Inflammatory macrophage treated with lipopolysaccharide for 4 hours (primary cell): ENCODE results near the gene ZFPL1.

Experiments used
- DNase-seq: peaks from one replicate; pipeline ENCODE4 v3.0.0-alpha.2; 2020

ZFPL1 gene

GRCh38 chr11:65083834-65084597, at the start of gene ZFPL1, which contains the start of gene CDCA5:
Gene ZFPL1 (plus strand): TSS chr11:65084222. CDS start chr11:65084699, 477 bp downstream.
Gene CDCA5 (minus strand): TSS chr11:65084040. CDS start chr11:65083978, 62 bp downstream.
- peak; percentile 97 for DNase-seq

- no peak for DNase-seq
These were observed 49.6 kb upstream of the ZFPL1 start for GRCh38 chr11:65034423-65034822.

DNA sequence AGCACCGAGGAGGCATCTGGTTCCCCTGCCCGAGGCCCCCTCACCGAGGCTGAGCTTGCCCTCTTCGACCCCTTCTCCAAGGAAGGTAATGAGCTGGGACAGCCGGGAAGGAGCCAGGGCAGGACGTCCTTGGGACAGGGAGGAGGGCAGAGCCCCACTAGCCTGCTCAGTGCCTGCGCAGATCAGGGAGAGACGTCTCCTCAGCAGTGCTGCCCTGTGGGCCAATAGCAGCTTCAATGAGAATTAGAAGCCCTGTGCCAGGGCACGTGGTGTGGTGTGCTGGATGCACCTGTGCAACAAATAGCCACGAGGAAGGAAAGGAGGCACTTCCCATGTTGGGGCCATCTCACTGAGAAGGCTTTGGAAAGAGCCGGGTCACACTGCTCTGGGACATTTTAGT, 48.4 kb upstream of the ZFPL1 start:
- DNase-seq, result no peak

GRCh38 chr11:65036931-65037330, 47.1 kb upstream of the ZFPL1 start:
- DNase-seq, result no peak

DNA sequence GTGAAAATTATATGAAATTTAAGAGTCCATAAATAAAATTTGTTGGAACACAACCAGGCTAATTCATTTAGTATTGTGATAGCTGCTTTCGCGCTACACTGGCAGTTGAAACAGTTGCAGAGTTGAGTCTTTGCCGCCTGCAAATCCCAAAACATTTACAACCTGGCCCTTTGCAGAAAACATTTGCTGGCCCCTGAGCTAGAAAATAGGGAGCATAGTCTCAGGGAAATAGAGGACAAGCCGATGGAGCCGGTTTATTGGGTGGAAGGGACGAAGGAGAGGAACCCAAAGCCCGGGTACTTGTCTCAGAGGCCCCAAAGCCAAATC, 43.5 kb upstream of the ZFPL1 start:
- no peak for DNase-seq

- DNase-seq, result peak; percentile 90
These were observed 43.0 kb upstream of the ZFPL1 start, which contains the start of gene SAC3D1 for GRCh38 chr11:65040847-65041622. Gene SAC3D1 (plus strand): TSS chr11:65041210. CDS start chr11:65041293, 83 bp downstream.

- DNase-seq, result no peak
These were observed 41.1 kb upstream of the ZFPL1 start for GRCh38 chr11:65042891-65043290.

- DNase-seq, result peak; percentile 83
These were observed 40.0 kb upstream of the ZFPL1 start for GRCh38 chr11:65043881-65044501.

GRCh38 chr11:65045061-65045460, 39.0 kb upstream of the ZFPL1 start:
- no peak for DNase-seq

DNA sequence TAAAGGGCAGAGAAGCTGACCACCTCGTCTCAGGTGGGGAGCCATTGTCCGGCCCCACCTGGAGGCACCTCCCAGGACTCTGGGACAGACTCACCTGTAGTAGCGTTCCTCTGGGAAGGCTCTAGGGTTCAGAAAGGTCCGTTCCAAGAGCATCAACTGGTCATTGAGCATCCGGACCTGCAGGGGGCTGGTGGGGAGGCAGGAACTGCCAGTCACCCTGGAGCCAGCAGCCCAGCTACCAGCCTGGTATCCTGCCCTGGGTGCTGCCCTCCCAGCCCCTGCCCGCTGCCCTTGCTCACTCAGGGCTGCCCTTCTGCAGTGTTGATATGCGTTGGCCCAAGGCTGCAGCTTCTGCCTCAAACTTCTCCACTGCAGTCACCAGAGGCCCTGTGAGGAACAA, 38.3 kb upstream of the ZFPL1 start:
- DNase-seq, result no peak

GRCh38 chr11:65047581-65048422, 36.2 kb upstream of the ZFPL1 start:
- no peak for DNase-seq

DNA sequence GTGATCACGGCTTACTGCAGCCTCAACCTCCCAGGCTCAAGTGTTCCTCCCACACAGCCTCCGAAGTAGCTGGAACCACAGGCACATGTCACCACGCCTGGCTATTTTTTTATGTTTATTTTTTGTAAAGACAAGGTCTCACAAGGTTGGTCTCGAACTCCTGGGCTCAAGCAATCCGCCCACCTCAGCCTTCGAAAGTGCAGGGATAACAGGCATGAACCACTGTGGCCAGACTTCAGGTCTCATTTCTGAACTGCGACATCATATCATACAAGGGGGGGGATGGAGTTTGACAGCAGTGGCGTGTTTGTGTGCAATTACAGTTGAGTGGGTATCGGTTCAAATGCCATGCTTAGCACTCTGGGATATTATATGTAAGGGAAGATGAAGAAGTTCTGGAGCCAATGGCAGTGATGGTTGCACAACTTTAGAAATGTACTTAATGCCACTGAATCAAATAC, 32.6 kb upstream of the ZFPL1 start:
- no peak for DNase-seq

DNA sequence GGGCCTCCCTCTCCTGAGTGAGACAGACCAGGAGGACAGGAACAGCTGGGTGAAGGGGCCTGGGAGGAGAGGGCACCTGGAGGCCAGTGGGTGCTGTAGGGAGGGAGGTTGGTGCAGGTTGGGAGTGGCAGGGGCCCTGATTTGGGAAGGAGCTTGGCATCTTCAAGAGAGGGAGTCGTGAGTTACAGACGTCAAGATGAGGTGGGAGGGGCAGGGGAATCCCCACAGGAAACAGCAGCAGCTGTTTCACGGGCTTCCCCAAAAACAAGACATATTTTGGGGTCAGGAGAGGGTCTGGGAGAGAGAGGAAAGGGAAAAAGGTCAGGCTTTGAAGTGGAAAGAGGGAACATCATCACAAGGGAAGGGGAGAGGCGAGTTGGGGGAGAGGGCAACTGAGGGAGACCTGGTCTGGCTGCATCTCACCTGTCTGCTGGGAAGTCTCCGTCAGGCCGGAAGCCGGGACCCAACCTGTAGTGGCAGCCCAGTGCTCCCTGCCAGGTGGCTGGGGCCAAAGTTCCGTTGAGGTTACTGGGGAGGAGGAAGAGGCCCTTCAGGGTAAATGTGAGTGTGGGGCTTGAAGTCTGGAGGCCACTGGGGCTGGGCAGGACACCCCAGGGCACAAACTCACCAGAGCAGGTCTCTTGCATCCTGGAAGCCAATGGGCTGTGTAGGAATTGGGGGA, 30.1 kb upstream of the ZFPL1 start:
- no peak for DNase-seq

GRCh38 chr11:65055538-65055937, 28.5 kb upstream of the ZFPL1 start:
- DNase-seq, result no peak

- no peak for DNase-seq
These were observed 27.0 kb upstream of the ZFPL1 start for GRCh38 chr11:65056999-65057398.

- DNase-seq, result no peak
These were observed 26.5 kb upstream of the ZFPL1 start for GRCh38 chr11:65057526-65057925.

- DNase-seq, result no peak
These were observed 26.0 kb upstream of the ZFPL1 start for GRCh38 chr11:65058012-65058411.

DNA sequence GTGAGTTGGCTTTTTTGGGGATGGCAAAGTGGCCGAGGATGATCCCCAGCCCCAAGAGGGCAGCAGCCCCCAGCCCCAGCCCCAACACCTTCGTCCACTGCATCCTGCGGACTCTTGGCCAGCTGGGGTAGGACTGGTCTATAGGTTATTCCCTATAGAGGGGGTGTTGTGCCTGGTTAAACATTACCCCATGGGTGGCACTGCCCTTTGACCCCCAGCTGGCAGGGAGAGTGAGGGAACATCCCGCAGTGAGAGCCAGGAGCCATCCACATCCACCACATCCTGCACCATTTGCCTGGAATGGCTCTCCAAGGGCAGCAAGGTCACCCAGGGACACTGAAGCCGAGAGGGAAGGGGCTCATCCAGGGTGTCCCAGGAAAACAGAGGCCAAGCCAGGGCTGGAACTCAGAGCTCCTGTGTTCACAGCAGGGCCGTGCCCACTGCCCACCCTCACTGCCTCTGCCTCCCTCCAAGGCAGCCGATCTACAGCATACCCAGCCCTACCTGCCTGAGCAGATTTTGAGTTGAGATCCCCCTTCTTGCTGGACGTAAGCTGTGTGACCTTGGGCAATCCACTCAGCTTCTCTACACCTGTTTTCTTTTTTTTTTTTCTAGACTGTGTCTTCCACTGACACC, 25.5 kb upstream of the ZFPL1 start, which contains the start of gene NAALADL1:
Gene NAALADL1, minus strand, starts transcription at position 135 of the 636 bp plus-strand sequence. Its CDS starts 32 bp downstream, at position 103.
- DNase-seq, result no peak

DNA sequence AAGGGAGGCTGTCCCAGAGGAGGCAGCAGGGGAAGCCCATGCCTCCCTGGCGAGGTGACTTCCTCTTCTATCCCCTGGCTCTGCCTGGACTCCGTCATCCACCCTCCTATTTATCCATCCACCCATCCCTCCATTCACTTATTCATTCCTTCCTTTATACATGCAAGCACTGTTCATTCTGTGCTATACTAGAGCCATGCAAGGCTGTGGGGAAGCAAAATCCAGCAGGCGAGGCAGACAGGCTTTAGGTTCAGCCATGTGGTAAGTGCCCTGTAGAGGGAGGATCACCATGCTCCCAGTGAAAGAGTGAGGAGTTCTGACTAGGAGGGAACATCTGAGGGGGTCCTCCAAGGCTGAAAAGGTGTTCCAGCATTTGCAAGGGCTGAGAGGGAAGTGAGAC, 24.5 kb upstream of the ZFPL1 start:
- DNase-seq, result no peak

DNA sequence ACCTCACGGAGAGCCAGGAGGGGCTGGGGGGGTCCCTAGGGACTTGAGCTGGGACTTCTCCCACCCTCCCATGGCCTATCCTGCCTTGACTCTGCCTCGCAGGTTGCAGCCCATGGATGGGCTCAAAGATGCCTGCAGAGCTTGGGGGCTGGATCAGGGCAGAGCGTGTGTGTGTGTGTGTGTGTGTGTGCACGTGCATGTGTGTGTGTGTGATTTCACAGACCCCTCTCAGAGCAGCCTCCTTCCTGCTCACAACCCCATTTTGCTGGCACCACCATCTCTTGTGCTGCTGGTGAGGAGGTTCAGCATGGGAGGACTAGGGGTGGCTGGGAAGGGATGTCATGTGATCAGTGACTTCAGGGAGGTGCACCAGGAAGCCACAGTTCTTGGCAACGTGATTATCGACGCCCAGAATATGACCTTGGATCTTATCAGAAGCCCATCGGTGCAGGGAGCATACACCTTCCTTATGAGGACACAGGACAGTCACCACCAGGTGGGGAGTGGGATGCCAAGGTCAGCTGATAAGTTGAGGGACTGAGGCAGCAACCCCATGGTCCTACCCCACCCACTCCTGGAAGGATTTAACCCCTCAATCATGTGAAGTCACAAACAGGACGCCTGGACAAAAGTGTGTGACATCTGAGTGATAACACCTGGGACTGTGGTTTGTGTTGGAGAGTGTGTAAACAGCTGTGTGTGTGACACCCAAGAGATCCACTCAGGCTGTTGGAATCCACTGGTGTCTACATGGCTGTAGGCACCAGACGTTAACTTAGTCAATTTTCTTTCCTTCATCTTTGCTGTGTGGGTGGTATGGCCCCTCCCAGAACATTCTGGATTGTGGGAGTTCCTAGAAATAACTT, 23.8 kb upstream of the ZFPL1 start:
- no peak for DNase-seq
